Measurements from ENCODE around the gene ANKAR.
A peak's percentile ranks its signal among the peaks of the same experiment; 100 is the strongest.
"Not testable (repeated sequence)": the region's sequence is repeated elsewhere in the genome, so short reads cannot be mapped to it uniquely, and the experiment has no call there.

The ANKAR gene

DNA sequence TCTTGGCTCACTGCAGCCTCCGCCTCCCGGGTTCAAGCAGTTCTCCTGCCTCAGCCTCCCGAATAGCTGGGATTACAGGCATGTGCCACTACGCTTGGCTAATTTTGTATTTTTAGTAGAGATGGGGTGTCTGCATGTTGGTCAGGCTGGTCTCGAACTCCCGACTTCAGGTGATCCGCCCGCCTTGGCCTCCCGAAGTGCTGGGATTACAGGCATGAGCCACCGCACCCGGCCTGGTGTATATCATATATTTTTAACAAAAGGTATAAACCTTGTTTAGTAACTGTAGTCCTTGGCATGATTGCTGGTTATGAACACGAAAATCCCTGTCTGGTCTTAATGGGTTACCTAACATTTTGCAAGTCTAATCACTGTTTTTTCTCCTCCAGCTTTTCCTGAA, 11.2 kb upstream of the ANKAR start:
- H3K27me3 Mint-ChIP-seq (ENCODE audit: low read depth); DNase-seq (ENCODE audit: low spot score); H3K27ac Mint-ChIP-seq; H3K9me3 Mint-ChIP-seq: not testable (repeated sequence)
- Mint-ChIP-seq H3K4me1 (ENCODE audit: low read depth) (peaks cover 34% of the 10 kb centered on the region), H3K4me3 (peak overlapping the region; percentile 51), H3K36me3 (ENCODE audit: low read depth) (peaks cover 34% of the 10 kb centered on the region)

DNA sequence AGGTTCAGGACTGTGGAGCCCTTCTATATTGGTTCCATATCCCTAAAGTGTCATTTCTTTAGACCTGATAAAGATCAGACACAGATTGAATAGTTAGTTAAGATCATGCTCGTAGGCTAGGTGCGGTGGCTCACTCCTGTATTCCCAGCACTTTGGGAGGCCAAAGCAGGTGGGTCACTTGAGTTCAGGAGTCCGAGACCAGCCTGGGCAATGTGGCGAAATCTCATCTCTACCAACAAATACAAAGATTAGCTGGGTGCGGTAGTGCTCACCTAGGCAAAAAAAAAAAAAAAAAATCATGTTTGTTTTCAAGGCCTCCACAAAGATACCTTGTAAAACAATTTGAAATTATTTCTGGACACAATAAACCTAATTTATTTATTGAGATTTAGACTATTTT, 4.6 kb upstream of the ANKAR start:
- H3K4me1 Mint-ChIP-seq (ENCODE audit: low read depth) = peaks cover 19% of the 10 kb centered on the region
- H3K36me3 Mint-ChIP-seq (ENCODE audit: low read depth) = peaks cover 57% of the 10 kb centered on the region
- no peak for DNase-seq (ENCODE audit: low spot score)
- no peak overlapping the region for H3K4me3 Mint-ChIP-seq
- H3K27ac Mint-ChIP-seq = no peak overlapping the region
- no peaks in the 10 kb centered on the region for H3K27me3 Mint-ChIP-seq (ENCODE audit: low read depth)
- no peaks in the 10 kb centered on the region for H3K9me3 Mint-ChIP-seq

GRCh38 chr2:189673661-189674373, 653 bp upstream of the ANKAR start:
- Mint-ChIP-seq H3K4me3 (peak overlapping the region; percentile 62), H3K27me3 (ENCODE audit: low read depth) (no peaks in the 10 kb centered on the region), H3K4me1 (ENCODE audit: low read depth) (peaks cover 18% of the 10 kb centered on the region), H3K27ac (peak overlapping the region; percentile 63), H3K36me3 (ENCODE audit: low read depth) (peaks cover 57% of the 10 kb centered on the region), H3K9me3 (peaks cover 13% of the 10 kb centered on the region)
- no peak for DNase-seq (ENCODE audit: low spot score)

DNA sequence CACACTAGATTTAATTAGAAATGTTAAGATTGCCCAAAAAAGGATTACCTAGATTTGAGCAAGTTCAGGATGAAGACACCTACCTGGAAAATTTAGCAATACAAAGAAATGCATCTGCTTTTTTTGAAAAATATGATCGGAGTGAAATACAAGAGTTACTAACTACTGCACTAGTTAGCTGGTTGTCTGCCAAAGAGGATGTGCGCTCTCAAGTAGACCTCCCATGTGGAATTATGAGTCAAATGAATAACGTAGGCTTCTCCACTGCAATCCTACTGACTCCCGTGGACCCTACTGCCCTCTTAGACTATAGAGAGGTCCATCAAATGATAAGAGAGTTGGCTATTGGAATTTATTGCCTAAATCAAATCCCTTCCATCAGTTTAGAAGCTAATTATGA, 2.0 kb downstream of the ANKAR start:
- Mint-ChIP-seq H3K27me3 (ENCODE audit: low read depth) (no peaks in the 10 kb centered on the region), H3K4me3 (no peak overlapping the region), H3K36me3 (ENCODE audit: low read depth) (peaks cover 51% of the 10 kb centered on the region), H3K27ac (no peak overlapping the region), H3K4me1 (ENCODE audit: low read depth) (peaks cover 31% of the 10 kb centered on the region), H3K9me3 (peaks cover 18% of the 10 kb centered on the region)
- no peak for DNase-seq (ENCODE audit: low spot score)

- no peak for DNase-seq (ENCODE audit: low spot score)
- Mint-ChIP-seq H3K27me3 (ENCODE audit: low read depth) (no peaks in the 10 kb centered on the region), H3K4me1 (ENCODE audit: low read depth) (peaks cover 21% of the 10 kb centered on the region), H3K27ac (no peak overlapping the region), H3K9me3 (peaks cover 18% of the 10 kb centered on the region), H3K36me3 (ENCODE audit: low read depth) (peaks cover 42% of the 10 kb centered on the region), H3K4me3 (no peak overlapping the region)
These were observed 4.8 kb downstream of the ANKAR start for GRCh38 chr2:189679226-189679625.

- Mint-ChIP-seq H3K36me3 (ENCODE audit: low read depth) (peaks cover 34% of the 10 kb centered on the region), H3K27ac (no peak overlapping the region), H3K9me3 (peaks cover 18% of the 10 kb centered on the region), H3K4me3 (no peak overlapping the region), H3K4me1 (ENCODE audit: low read depth) (peaks cover 23% of the 10 kb centered on the region), H3K27me3 (ENCODE audit: low read depth) (no peaks in the 10 kb centered on the region)
- DNase-seq (ENCODE audit: low spot score) = no peak
These were observed 6.7 kb downstream of the ANKAR start for GRCh38 chr2:189681203-189681602.

DNA sequence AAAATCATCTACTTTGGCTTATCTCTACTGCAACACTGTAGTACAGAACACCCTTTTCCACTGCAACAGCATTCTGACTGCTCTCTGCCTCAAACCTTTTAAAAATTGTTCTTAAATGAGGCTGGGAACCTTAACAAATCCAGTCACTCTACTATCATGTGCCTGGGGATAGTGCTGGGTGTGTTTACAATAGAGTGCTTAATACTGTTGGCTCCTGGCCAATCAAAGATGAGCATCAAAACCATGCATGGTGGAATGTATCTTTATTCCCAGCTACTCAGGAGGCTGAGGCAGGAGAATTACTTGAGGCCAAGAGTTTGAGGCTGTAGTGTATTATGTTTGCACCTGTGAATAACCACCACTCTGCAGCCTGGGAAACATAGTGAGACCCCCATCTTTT, 7.4 kb downstream of the ANKAR start:
- Mint-ChIP-seq H3K36me3 (ENCODE audit: low read depth) (peaks cover 29% of the 10 kb centered on the region), H3K27me3 (ENCODE audit: low read depth) (no peaks in the 10 kb centered on the region), H3K4me1 (ENCODE audit: low read depth) (peaks cover 23% of the 10 kb centered on the region), H3K9me3 (peaks cover 18% of the 10 kb centered on the region), H3K4me3 (no peak overlapping the region), H3K27ac (no peak overlapping the region)
- no peak for DNase-seq (ENCODE audit: low spot score)

DNA sequence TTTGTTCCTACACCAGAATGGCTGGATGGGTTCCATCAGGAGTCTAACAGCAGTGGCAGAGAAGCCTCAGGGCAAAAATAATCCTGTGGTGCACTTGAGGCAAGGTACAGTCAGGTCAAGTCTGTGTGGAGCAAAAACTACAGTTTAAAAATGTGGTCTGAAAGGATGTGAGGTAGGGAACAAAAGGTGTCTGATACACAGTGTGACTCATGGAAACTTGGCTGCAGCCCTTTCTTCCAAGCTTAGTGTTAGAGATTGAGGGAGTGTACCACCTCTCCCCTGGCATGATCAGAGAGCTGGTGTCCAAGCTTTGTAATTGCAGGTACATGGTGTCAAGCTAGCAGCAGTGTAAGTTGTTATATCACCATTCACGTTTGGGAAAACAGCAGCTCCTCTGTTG, 8.9 kb downstream of the ANKAR start:
- peaks cover 23% of the 10 kb centered on the region for H3K4me1 Mint-ChIP-seq (ENCODE audit: low read depth)

DNA sequence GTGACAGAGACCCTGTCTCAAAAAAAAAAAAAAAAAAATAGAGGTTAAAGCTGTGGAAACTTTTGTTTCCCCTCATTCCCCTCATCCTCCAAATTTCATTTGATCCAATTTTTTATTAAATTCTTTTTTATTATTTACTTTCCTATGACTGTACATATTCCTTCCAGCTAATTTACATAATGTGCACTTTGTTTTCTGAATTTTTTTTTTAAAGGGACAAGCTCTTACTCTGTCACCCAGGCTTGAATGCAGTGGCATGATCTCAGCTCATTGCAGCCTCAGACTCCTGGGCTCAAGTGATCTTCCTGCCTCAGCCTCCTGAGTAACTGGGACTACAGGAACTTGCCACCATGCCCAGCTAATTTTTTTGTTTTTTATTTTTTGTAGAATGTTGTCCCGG, 10.3 kb downstream of the ANKAR start:
- no peaks in the 10 kb centered on the region for H3K27me3 Mint-ChIP-seq (ENCODE audit: low read depth)
- H3K4me3 Mint-ChIP-seq = no peak overlapping the region
- no peak overlapping the region for H3K27ac Mint-ChIP-seq
- no peaks in the 10 kb centered on the region for H3K9me3 Mint-ChIP-seq
- DNase-seq (ENCODE audit: low spot score) = no peak
- peaks cover 17% of the 10 kb centered on the region for H3K4me1 Mint-ChIP-seq (ENCODE audit: low read depth)
- peaks cover 9% of the 10 kb centered on the region for H3K36me3 Mint-ChIP-seq (ENCODE audit: low read depth)

More for the DNA sequence above, 8.9 kb downstream of the ANKAR start:
- DNase-seq (ENCODE audit: low spot score) = no peak
- H3K27me3 Mint-ChIP-seq (ENCODE audit: low read depth) = no peaks in the 10 kb centered on the region
- H3K4me3 Mint-ChIP-seq = no peak overlapping the region
- H3K9me3 Mint-ChIP-seq = peaks cover 9% of the 10 kb centered on the region
- H3K27ac Mint-ChIP-seq = no peak overlapping the region
- peaks cover 17% of the 10 kb centered on the region for H3K36me3 Mint-ChIP-seq (ENCODE audit: low read depth)

DNA sequence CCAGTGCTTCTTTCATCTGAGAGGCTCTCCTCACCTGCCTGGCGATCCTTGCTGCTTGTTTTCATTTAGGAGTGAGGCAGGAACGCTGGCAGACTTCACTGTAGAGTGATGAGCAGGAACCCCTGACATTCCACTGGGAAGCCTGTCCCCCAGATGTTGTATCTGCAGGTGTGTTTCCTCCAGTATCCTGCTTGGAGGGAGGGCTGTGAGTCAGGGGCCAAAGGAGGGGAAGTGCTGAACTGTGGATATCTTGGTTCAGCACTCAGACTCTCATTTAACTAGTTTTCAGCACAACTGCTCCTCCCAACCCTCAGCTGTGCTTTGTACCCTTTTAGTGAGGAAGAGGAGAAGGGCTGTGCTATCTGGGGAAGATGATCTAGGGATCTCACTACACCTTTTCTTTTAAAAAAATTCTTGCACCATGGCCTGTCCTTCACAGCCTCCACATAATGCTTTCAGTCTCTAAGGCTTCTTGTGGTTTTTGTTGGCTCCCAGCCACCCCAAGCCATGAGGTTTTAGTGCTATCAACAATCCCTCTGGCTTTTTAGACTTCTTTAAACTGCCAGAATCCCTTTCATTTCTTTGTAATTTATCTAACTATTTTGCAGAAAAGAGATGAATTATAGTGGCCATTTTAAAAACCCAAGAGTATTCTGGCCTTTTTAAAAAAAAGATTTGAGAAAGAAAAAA, 11.2 kb downstream of the ANKAR start:
- H3K27me3 Mint-ChIP-seq (ENCODE audit: low read depth) = no peaks in the 10 kb centered on the region
- H3K27ac Mint-ChIP-seq = no peak overlapping the region
- DNase-seq (ENCODE audit: low spot score) = no peak

DNA sequence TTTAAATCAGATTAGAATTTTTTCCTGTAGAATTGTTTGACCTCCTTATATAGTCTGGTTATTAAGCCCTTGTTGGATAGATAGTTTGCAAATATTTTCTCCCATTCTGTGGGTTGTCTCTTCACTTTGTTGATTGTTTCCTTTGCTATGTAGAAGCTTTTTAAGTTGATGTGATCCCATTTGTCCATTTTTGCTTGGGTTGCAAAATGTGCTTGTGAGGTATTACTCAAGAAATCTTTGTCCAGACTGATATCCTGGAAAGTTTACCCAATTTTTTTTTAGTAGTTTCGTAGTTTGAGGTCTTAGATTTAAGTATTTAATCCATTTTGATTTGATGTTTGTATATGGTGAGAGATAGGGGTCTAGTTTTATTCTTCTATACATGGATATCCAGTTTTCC, 13.3 kb downstream of the ANKAR start:
- H3K9me3 Mint-ChIP-seq; H3K4me3 Mint-ChIP-seq; DNase-seq (ENCODE audit: low spot score); H3K27me3 Mint-ChIP-seq (ENCODE audit: low read depth); H3K4me1 Mint-ChIP-seq (ENCODE audit: low read depth); H3K36me3 Mint-ChIP-seq (ENCODE audit: low read depth); H3K27ac Mint-ChIP-seq: not testable (repeated sequence)

More for the DNA sequence above, 11.2 kb downstream of the ANKAR start:
- no peak overlapping the region for H3K4me3 Mint-ChIP-seq
- H3K4me1 Mint-ChIP-seq (ENCODE audit: low read depth) = peaks cover 10% of the 10 kb centered on the region
- H3K9me3 Mint-ChIP-seq = no peaks in the 10 kb centered on the region
- H3K36me3 Mint-ChIP-seq (ENCODE audit: low read depth) = peaks cover 5% of the 10 kb centered on the region

DNA sequence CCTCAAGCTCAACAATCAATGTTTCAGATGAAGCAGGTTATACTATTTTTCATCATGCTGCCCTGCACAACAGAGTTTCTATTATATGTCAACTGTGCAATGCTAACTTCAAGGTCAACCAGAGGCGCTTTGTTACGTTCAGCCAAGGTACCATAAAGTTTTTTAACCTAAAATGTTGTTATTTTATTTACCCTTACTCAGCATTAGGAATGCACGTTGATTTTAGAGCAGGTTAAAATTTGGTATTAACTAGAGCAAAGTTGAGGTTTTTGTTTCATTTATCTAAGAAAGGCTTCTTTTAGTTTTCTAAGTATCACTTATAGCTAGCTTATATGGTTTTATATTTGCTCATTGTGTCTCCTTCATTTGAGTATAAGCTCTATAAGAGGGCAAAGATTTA, 21.8 kb downstream of the ANKAR start:
- H3K36me3 Mint-ChIP-seq (ENCODE audit: low read depth) = peaks cover 5% of the 10 kb centered on the region
- no peak overlapping the region for H3K27ac Mint-ChIP-seq
- DNase-seq (ENCODE audit: low spot score) = no peak
- H3K27me3 Mint-ChIP-seq (ENCODE audit: low read depth) = no peaks in the 10 kb centered on the region
- peaks cover 1% of the 10 kb centered on the region for H3K4me1 Mint-ChIP-seq (ENCODE audit: low read depth)
- H3K9me3 Mint-ChIP-seq = no peaks in the 10 kb centered on the region
- no peak overlapping the region for H3K4me3 Mint-ChIP-seq

DNA sequence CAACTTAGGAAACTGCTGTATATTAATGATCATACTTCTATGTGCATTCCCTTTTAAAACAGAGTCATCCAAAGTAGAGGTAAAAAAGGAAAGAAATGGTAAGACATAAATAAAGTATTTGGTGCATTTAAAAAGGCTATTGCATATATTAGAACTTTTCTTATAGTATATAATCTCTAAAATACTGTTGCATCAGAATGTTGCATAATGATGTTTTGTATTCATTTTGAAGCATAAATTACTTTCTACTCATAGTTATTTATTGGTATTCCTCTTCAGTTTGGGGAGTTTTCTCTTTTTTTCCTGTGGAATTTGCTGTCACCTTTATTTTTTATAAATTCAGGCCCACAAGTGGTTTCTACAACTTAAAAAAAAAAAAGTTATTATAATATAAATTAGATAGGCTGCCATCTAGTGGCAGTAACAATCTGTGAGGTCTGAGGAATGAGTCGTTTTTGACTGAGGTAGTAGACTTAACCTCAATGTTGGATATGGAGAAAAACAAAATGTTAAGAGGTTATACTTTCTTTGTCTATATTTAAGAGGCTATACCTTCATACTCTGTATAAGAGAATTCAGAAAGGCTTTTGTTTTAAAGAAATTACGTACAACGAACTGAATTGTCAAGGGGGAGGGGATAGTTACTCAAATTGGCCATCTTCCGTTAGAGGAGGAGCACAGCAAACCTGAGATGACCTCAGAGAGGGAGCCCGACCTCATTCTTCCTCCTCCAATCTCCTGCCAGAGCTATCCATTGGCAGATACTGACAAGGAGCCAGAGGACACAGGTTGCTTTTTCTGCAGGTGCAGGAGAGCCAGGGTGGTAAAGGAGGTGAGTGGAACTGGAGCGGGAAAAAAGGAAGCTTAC, 23.8 kb downstream of the ANKAR start:
- DNase-seq (ENCODE audit: low spot score) = no peak
- Mint-ChIP-seq H3K27me3 (ENCODE audit: low read depth) (no peaks in the 10 kb centered on the region), H3K4me1 (ENCODE audit: low read depth) (peaks cover 1% of the 10 kb centered on the region), H3K36me3 (ENCODE audit: low read depth) (no peaks in the 10 kb centered on the region), H3K27ac (peak overlapping the region; percentile 0), H3K4me3 (no peak overlapping the region), H3K9me3 (no peaks in the 10 kb centered on the region)

DNA sequence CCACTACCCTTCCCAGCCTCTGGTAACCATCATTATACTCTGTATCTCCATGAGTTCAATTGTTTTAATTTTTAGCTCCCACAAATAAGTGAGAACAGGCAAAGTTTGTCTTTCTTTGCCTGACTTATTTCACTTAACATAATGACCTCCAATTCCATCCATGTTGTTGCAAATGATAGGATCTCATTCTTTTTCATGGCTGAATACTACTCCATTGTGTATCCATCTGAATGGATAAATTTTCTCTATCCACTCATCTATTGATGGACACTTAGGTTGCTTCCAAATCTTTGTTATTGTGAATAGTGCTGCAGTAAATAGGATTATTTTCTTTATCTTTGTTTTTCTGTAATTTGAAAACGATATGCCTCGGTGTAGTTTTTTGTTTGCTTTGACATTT, 26.2 kb downstream of the ANKAR start:
- H3K4me1 Mint-ChIP-seq (ENCODE audit: low read depth) = peaks cover 1% of the 10 kb centered on the region
- H3K27me3 Mint-ChIP-seq (ENCODE audit: low read depth) = no peaks in the 10 kb centered on the region
- H3K9me3 Mint-ChIP-seq = no peaks in the 10 kb centered on the region
- H3K36me3 Mint-ChIP-seq (ENCODE audit: low read depth) = no peaks in the 10 kb centered on the region
- no peak overlapping the region for H3K27ac Mint-ChIP-seq
- H3K4me3 Mint-ChIP-seq = no peak overlapping the region
- DNase-seq (ENCODE audit: low spot score) = no peak

Measured in T-helper 2 cell treated with Interferon-gamma antibody and Interleukin-4, amounts not matched to agents 5 μg/mL and 100 μg/mL, for 36 hours (primary cell).